Measurements from ENCODE around the gene ATP6V1F.

GRCh38 chr7:128838109-128838779 is 24.4 kb upstream of the ATP6V1F start:
- TF ChIP-seq CTCF (IDR thresholded peaks at IDR 0.05) (no peak), POLR2A (IDR thresholded peaks at IDR 0.05) (no peak)

Measured in thyroid gland (tissue), 4 donors.